Measurements from ENCODE around the gene PANX2. TPM values are rescaled to one million over a fixed set of nuclear protein-coding genes. Genes with fewer than 3 reads are reported as not detected.

PANX2 gene
- total RNA-seq (ENCODE audit: low replicate concordance) = 0.35 and 0.98 TPM in 2 replicates

GRCh38 chr22:50170453-50171318 lies at the start of gene PANX2:
Gene PANX2 (plus strand): TSS chr22:50170731. CDS start chr22:50170731, 0 bp downstream.

GRCh38 chr22:50185375-50186087 lies 15.0 kb downstream of the PANX2 start, which contains the start of gene TRABD:
Gene TRABD (plus strand): TSS chr22:50185913. CDS start chr22:50193061, 7,148 bp downstream.

GRCh38 chr22:50200461-50201190 lies 30.1 kb downstream of the PANX2 start, which contains the start of gene SELENOO:
Gene SELENOO (plus strand): TSS chr22:50201011. CDS start chr22:50201037, 26 bp downstream.

Other genes with a start within 250 kb of the PANX2 start
- gene PIM3, start 210.0 kb upstream of the PANX2 start, total RNA-seq (ENCODE audit: low replicate concordance) = 20.9 and 21.4 TPM in 2 replicates
- gene IL17REL, start 158.0 kb upstream of the PANX2 start, total RNA-seq (ENCODE audit: low replicate concordance) = not detected in 2 replicates
- gene TTLL8, start 112.4 kb upstream of the PANX2 start, total RNA-seq (ENCODE audit: low replicate concordance) = not detected in 2 replicates
- gene MLC1, start 85.3 kb upstream of the PANX2 start, total RNA-seq (ENCODE audit: low replicate concordance) = under 0.01 and 1.9 TPM in 2 replicates
- 0.23 and 16.9 TPM in 2 replicates for gene MOV10L1, start 80.7 kb upstream of the PANX2 start, total RNA-seq (ENCODE audit: low replicate concordance)
- 20.2 and 25.0 TPM in 2 replicates for gene TRABD, start 15.2 kb downstream of the PANX2 start, total RNA-seq (ENCODE audit: low replicate concordance)
- 20.4 and 24.7 TPM in 2 replicates for gene SELENOO, start 30.3 kb downstream of the PANX2 start, total RNA-seq (ENCODE audit: low replicate concordance)
- gene TUBGCP6, start 74.3 kb downstream of the PANX2 start, total RNA-seq (ENCODE audit: low replicate concordance) = 18.7 and 34.5 TPM in 2 replicates
- gene HDAC10, start 80.5 kb downstream of the PANX2 start, total RNA-seq (ENCODE audit: low replicate concordance) = 11.8 and 30.0 TPM in 2 replicates
- 20.9 and 39.5 TPM in 2 replicates for gene MAPK12, start 91.0 kb downstream of the PANX2 start, total RNA-seq (ENCODE audit: low replicate concordance)
- 4.1 and 4.3 TPM in 2 replicates for gene MAPK11, start 99.6 kb downstream of the PANX2 start, total RNA-seq (ENCODE audit: low replicate concordance)
- 133 and 226 TPM in 2 replicates for gene PLXNB2, start 136.9 kb downstream of the PANX2 start, total RNA-seq (ENCODE audit: low replicate concordance)
- 1.1 and 1.3 TPM in 2 replicates for gene DENND6B, start 156.3 kb downstream of the PANX2 start, total RNA-seq (ENCODE audit: low replicate concordance)
- 42.1 and 74.9 TPM in 2 replicates for gene PPP6R2, start 172.6 kb downstream of the PANX2 start, total RNA-seq (ENCODE audit: low replicate concordance)

Data from smooth muscle cell of the coronary artery (primary cell).